Large intestine (tissue), 3 donors: ENCODE data around the gene ZNF275. TPM values are rescaled to one million over a fixed set of nuclear protein-coding genes. Genes with fewer than 3 reads are reported as not detected.

Source experiments
- DNase-seq, 2 donors: peaks; one replicate each; pipeline versions ENCODE4 v3.0.0 to v3.0.0-alpha.2; 2013
- H3K27ac ChIP-seq: one replicate; pipeline ENCODE4 v1.5.1; 2013; ENCODE audit warnings: low read length
- H3K27me3 ChIP-seq: 2 replicates; pipeline ENCODE4 v1.6.1; 2013; ENCODE audit warnings: low read length; ENCODE audit not compliant: control insufficient read depth, insufficient read depth
- H3K36me3 ChIP-seq: 2 replicates; pipeline ENCODE4 v1.6.1; 2013; ENCODE audit warnings: low read length; ENCODE audit not compliant: control insufficient read depth, insufficient read depth
- H3K4me1 ChIP-seq: one replicate; pipeline ENCODE4 v1.6.1; 2013; ENCODE audit warnings: low read length; ENCODE audit not compliant: control insufficient read depth, insufficient read depth
- H3K4me3 ChIP-seq: one replicate; pipeline ENCODE4 v1.5.1; 2013; ENCODE audit warnings: low read length
- H3K9me3 ChIP-seq: one replicate; pipeline ENCODE4 v1.6.1; 2013; ENCODE audit warnings: mild to moderate bottlenecking, low read depth, low read length, moderate library complexity; ENCODE audit not compliant: control insufficient read depth
- WGBS: methylation state at CpG from one replicate; pipeline ENCODE4 v1.1.5; 2013; ENCODE audit warnings: low lambda C conversion rate; ENCODE audit not compliant: insufficient coverage; 5-methylcytosine and 5-hydroxymethylcytosine counted together
- polyA plus RNA-seq: library from polyadenylated mRNA; unstranded; fragments of 120-200 nt; gene quantifications from one replicate; pipeline ENCODE4 v1.2.1, GENCODE V29; 2013

ZNF275 gene
- polyA plus RNA-seq, 1 donor: 9.7 TPM

GRCh38 chrX:153398275-153398960 lies 64.5 kb downstream of the ZNF275 start:
- Histone ChIP-seq H3K9me3 (peaks cover 6% of the 10 kb centered on the region), H3K27me3 (no peaks in the 10 kb centered on the region), H3K36me3 (no peaks in the 10 kb centered on the region), H3K4me1 (no peaks in the 10 kb centered on the region), H3K4me3 (no peak overlapping the region), H3K27ac (no peak overlapping the region)
- WGBS: no CpG with 5 or more reads among the region's 17 CpGs
- no peak for DNase-seq

GRCh38 chrX:153400146-153401132 lies 66.5 kb downstream of the ZNF275 start:
- H3K36me3 ChIP-seq: no peaks in the 10 kb centered on the region
- no peak overlapping the region for H3K27ac ChIP-seq
- WGBS: no CpG with 5 or more reads among the region's 60 CpGs
- H3K27me3 ChIP-seq: no peaks in the 10 kb centered on the region
- H3K4me3 ChIP-seq: no peak overlapping the region
- H3K4me1 ChIP-seq: no peaks in the 10 kb centered on the region
- H3K9me3 ChIP-seq: peaks cover 6% of the 10 kb centered on the region
- peak in 1 of 2 donors; percentile 12 for DNase-seq

- no peak within 1 kb of the TSS for H3K4me3 ChIP-seq
- peaks cover 6% of the 10 kb centered on the region for H3K9me3 ChIP-seq
- no peaks in the 10 kb centered on the region for H3K4me1 ChIP-seq
- no peaks in the 10 kb centered on the region for H3K27me3 ChIP-seq
- H3K27ac ChIP-seq: no peak within 1 kb of the TSS
- no CpG with 5 or more reads among the region's 29 CpGs for WGBS
- no peak for DNase-seq
- no peaks in the 10 kb centered on the region for H3K36me3 ChIP-seq
These were observed 67.3 kb downstream of the ZNF275 start, which contains the start of gene PNMA6E for GRCh38 chrX:153401133-153401764. Gene PNMA6E (minus strand): TSS chrX:153401350. CDS start chrX:153398849, 2,501 bp downstream.

Other genes starting within 250 kb of the ZNF275 start
- not detected for gene MAGEA1, start 154.9 kb upstream of the ZNF275 start, polyA plus RNA-seq
- gene PNMA6F, start 12.4 kb upstream of the ZNF275 start, polyA plus RNA-seq: 0.01 TPM
- not detected for gene PNMA6E, start 67.2 kb downstream of the ZNF275 start, polyA plus RNA-seq
- 5.0 TPM for gene ZFP92, start 77.3 kb downstream of the ZNF275 start, polyA plus RNA-seq
- gene TREX2, start 111.9 kb downstream of the ZNF275 start, polyA plus RNA-seq: 0.30 TPM
- 25.0 TPM for gene HAUS7, start 136.4 kb downstream of the ZNF275 start, polyA plus RNA-seq
- gene BGN, start 160.8 kb downstream of the ZNF275 start, polyA plus RNA-seq: 17.2 TPM
- gene ATP2B3, start 183.5 kb downstream of the ZNF275 start, polyA plus RNA-seq: 1.6 TPM